ENCODE results near the gene PEX10.

Gene PEX10

DNA sequence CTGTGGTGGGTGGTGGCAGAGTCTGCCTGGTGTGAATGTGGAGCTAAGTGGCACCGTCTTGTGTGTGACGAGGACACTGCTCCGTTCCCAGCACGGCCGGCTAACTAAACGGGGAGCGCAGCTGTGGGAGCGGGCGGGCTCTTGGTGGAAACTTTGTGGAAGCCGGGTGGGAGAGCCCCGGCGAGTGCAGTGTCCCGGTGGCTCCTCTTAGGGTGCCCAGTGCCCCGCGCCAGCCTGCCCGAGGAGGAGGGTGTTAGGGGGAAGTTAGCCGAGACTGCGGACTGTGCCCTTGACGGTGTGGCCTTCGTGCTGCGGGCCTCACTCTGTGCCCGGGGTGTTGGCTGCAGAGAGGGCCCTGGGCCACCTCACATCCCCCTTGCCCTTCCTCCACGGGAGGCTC, 9.9 kb downstream of the PEX10 start:
- DNase-seq = no peak

GRCh38 chr1:2400950-2401649, 11.3 kb downstream of the PEX10 start:
- DNase-seq = no peak

GRCh38 chr1:2400576-2400909, 11.8 kb downstream of the PEX10 start:
- DNase-seq = no peak

DNA sequence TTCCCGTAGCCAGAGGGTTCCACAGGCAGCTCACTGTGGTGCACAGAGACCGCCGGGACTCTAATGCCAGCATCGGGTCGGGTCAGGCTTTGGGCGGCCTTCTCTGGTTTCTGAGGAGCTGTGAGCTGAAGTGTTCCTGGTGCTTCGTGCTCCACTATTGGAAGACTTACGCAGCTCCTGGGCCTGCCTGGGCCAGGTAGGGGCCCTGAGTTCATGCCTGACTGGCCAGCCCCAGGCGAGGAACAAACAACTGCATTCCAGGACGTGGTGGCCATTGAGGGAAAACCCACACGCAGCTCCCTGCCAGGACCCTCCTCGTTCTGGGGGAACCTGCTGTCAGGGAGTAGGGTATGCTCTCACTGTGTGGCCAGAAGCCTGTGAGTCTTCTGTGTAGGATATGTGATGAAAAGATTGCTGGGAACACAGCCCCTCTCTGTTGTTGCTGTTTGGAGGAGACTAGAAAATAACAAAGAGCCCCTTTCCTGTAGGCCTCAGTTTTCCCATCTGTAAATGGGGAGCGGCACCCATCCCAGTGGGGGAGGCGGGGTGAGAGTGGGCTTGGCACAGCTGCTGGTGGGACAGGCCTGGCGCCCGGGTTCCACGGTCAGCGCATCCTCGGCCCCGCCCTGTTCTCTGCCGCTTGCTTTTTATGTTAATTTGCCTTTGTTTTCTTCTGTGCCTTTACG, 12.3 kb downstream of the PEX10 start:
- no peak for DNase-seq

GRCh38 chr1:2398871-2399270, 13.5 kb downstream of the PEX10 start:
- DNase-seq = no peak

- no peak for DNase-seq
Measured at GRCh38 chr1:2397007-2397679, 15.2 kb downstream of the PEX10 start.

GRCh38 chr1:2396476-2396875, 15.9 kb downstream of the PEX10 start:
- no peak for DNase-seq

DNA sequence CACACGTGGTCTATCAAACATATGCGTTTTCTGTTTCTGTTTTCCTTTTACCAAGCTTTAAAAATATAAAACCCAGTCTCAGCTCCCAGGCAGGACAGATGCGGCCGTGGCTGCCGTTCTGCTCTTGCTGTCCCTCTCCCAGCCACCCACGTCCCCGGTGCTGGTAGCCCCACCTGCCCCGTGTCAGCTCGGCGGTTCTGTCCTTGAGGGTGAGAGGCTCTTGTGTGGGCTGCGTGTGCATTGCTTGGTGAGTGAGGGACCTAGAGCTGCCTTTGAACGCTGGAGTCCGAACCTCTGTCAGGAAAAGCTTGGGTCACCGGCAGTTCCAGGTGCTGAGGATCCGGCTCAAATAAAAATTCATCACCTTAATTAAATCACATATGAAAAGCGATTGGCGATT, 16.3 kb downstream of the PEX10 start:
- no peak for DNase-seq

- no peak for DNase-seq
Measured at GRCh38 chr1:2395245-2395644, 17.1 kb downstream of the PEX10 start.

DNA sequence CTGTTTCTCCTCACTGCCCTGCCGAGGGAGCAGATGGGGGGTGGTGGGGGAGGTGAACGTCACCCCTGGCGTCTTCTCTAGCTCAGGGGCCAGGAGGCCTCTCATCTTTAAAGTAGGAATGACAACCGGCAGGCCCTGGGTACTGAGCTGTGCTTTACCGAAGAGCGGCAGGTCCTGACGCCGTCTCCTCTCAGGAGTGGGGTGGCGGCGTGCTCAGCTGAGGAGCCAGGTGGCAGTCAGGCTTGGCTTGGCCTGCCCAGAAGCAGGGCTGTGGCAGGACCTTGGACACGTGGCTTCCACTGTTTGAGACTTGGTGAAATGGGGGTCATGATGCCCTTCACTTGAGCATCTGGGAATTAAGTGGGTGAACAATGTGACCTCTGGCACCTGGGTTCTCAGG, 17.6 kb downstream of the PEX10 start:
- DNase-seq = no peak

DNA sequence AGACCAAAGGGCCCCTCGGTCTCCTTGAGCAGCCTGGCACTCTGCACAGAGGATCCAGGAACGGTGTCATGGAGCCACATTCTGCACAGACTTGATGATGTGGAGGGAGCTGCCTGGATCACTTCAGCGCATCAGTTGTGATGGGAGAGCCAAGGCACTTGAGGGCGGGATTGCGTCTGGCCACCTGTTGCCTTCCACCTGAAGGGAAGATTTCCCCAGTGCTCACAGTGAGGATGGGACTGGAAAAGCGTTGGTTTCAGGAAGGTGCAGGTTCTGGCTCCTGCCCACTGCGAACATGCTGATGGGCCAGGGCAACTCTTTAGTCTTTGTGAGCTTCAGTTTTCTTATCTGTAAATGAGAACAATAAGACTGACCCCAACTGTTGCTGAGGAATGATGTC, 18.1 kb downstream of the PEX10 start:
- DNase-seq = no peak

- no peak for DNase-seq
Measured at GRCh38 chr1:2393471-2393877, 18.9 kb downstream of the PEX10 start.

GRCh38 chr1:2392686-2393085, 19.7 kb downstream of the PEX10 start:
- DNase-seq = no peak

GRCh38 chr1:2391931-2392509, 20.3 kb downstream of the PEX10 start:
- no peak for DNase-seq

DNA sequence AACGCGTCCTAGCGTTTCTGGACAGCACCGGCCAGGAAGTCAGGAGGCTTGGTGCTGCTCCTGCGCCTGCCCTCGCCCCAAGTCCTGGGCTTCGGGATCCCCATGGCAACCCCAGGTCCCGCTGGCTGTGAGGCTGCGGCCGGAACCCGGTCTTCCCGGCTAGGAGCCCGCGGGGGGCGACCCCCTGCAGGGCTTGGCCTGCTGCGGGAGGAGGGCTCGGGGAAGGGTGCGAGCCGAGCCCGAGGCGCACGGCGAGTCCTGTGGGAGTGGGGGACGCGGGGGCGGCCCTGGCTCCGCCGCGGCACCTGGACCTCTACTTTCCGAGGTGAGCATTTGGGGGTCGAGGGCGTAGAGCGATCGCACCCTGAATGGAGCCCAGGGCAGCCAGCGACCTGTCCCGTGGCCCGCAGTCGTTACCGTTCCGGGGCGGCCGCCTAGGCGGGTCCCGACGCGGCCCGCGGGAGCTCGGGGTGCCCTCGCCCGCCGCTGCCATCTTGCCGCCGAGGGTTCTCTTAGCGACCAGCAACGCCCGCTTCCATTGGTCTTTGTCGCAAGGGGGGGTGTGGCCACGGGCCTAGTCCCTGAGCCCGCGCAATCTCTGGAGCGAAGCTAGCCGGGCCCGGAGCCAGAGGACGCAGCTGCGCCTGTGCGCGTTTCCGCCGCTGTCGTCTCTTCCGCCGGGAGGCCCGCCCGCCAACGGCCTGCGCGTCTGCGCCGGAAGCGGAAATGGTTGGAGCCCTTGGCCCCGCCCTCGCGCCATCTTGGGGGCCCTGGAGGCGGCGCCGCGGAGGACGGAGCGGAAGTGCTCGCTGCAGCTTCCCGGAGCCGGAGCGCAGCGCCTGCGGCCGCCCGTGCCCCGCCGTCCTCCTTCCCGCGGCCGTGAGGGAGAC, 21.1 kb downstream of the PEX10 start, which contains the start of the genes MORN1 and RER1:
Gene MORN1, minus strand, starts transcription at position 514 of the 890 bp plus-strand sequence. Its CDS starts 21 bp downstream, at position 493.
Gene RER1, plus strand, starts transcription at position 801 of the 890 bp plus-strand sequence. CDS start 3,950 bp downstream, outside the sequence.
- DNase-seq = peak; percentile 98

GRCh38 chr1:2389644-2390043, 22.7 kb downstream of the PEX10 start:
- DNase-seq = no peak

GRCh38 chr1:2388004-2388913, 24.1 kb downstream of the PEX10 start:
- DNase-seq = no peak

DNA sequence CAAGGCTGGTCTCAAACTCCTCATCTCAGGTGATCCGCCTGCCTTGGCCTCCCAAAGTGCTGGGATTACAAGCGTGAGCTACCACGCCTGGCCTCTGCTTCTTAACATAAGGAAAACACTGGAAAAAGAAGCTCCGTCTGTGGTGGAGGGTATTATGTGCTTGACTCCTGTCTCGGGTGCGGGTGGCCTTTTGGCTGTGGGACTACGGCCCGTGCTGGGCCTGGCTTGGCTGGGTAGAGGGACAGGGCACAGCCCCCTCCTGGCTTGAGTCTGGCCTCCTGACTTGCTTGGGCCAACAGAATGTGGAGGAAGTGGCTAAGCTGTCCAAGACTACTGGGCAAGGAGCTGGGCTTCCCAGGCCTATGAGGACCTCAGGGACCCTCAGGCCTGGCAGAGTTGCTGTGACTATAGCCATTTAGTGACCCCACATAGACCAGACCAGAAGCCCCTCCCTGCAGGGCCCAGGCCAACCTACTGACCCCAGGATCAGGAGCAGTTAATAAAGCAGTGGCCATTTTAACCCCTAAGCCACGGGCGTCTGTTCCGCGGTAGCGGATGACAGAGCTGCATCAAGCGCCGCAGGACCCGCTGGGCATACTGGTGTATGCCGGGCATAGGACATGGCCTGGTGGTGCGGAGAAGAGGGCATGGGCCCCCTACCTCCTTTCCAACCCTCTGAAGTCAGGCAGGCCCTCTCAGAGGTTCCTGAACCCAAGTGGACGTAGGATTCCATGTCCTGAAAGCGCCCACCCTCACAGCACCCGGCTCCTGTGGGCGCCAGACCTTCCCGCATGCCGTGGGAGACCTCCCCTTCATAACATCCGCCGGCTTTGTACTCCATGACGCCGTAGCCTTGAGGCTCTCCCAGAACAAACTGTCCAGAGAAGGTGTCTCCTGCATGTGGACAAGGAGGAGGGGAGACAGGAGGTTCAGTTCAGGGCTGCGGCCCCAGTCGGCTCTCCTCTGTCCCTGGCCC, 25.4 kb downstream of the PEX10 start:
- no peak for DNase-seq

GRCh38 chr1:2385606-2386280, 26.6 kb downstream of the PEX10 start:
- no peak for DNase-seq
